Dermis blood vessel endothelial cell (primary cell): ENCODE measurements around the gene SORBS2. TPM values are rescaled to one million over a fixed set of nuclear protein-coding genes. Genes with fewer than 3 reads are reported as not detected.
A peak's percentile ranks its signal among the peaks of the same experiment; 100 is the strongest.

Source experiments
- DNase-seq: peaks from one replicate; pipeline ENCODE4 v3.0.0; 2010
- total RNA-seq: library from RNA; depleted of rRNA; stranded (reverse); fragments of >200 nt; gene quantifications from 2 replicates; pipeline ENCODE4 v1.2.3, GENCODE V29; 2014

The SORBS2 gene
- total RNA-seq, 1 donor from 2014 or later, result 104 TPM

DNA sequence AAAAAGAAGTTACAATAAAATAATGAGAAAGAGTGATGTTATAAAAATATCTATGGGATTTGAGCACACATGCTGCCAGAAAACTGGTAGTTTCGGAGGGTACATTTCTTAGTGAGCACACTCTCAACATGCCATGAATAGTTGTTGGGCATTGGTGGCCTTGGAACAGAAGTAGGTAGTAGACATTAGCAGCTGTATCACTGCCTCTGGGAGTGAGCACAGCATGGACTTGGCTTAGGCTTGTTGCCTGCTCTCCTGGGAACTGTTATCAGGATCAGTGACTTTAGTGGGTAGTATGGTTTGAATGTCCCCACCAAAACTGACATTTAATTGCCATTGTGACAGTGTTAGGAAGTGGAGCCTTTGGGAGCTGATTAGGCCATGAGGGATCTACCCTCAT lies 263.4 kb downstream of the SORBS2 start:
- no peak for DNase-seq

GRCh38 chr4:185546335-185546734 lies 265.7 kb downstream of the SORBS2 start:
- no peak for DNase-seq

DNA sequence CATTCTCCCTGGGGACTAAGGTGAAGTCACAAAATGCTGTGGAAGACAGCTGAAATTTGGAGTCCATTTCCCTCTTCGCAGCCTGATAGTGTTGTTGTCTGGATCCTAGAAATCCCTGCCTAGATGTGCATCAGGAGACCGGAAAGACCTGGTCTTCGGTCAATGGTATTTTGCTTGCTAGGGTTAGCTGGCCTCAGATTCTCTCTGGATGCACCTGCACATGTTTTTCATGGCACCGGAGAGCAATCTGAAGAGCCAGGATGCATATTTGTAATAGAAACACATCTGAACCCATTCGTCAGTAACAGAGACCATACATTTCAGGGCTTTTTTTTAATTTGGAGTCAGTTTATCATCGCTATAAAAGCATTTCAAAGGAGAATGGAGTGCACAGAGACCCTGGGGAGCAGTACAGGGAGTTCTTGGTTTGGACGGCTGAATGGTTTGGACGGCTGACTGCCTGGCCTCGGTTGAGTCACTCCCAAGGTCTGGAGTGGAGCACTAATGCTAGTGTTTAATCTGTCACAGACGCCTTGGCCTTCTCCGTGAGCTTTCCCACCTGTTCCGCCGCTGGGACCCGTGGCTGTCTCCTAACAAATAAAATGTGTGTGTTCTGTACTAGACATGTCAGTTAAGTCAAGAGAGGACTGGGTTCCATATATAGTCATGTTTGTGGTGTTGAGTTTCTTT lies 269.2 kb downstream of the SORBS2 start:
- peak; percentile 42 for DNase-seq

DNA sequence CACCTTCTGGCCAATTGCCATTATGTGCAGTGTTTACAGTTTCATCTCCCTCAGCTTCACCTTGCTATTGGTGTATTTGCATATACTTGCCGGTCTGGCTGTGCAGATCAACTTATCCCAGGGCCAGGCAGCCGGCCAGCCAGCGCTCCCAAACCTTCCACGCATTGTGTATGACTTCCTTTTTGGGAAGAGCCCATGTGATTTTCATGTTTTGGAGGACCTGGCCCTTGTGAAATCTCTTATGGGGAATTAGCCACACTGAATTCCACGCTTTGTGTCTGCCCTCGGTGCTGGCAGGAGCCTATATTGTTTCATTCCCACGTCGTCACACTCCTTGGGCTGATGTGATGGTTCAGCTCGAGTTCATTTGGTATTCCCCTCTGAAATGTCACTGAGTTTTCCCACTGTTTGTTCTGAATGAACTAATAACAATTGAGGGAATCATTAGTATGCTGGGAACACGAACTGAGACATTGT lies 270.7 kb downstream of the SORBS2 start:
- peak; percentile 89 for DNase-seq

- peak; percentile 43 for DNase-seq
Observed at GRCh38 chr4:185540487-185541120, 271.4 kb downstream of the SORBS2 start.

DNA sequence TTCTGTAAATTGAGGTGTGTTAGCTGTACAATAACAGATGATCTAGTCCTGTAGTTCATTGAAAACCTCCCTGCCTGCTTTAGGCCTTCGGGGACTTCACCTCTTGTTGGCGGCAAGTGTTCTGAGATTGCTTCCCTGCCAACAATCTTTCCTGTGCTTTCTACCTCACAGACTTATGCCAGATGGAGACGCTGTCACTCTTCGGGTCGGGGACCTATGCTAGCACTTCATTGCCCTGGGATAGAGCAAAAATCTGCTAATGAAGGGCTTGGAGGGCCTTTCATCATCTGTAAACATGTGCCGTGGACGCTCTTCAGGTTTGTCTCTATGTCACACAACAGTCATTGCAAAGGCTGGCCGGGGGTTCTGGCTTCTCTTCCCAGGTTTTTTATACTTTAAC lies 272.0 kb downstream of the SORBS2 start:
- no peak for DNase-seq

DNA sequence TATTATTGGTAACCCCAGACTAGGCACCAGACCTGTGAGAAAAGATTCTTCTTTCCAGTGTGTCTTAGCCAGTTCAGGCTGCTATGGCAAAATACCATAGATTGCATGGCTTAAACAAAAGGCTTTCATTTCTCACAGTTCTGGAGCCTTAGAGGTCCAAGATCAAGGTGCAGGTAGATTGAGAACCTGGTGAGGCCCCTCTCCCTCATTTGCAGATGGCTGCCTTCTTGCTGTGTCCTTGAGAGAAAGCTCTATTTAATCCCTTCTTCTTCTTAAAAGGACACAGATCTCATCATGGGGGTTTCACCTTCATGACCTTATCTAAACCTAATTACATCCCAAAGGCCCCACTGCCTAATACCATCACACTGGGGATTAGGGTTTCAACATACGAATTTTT lies 273.2 kb downstream of the SORBS2 start:
- DNase-seq, result no peak

GRCh38 chr4:185536411-185536709 lies 275.6 kb downstream of the SORBS2 start:
- peak; percentile 35 for DNase-seq

- peak; percentile 7 for DNase-seq
Observed at GRCh38 chr4:185535612-185536410, 276.2 kb downstream of the SORBS2 start.
